ENCODE results near the gene E2F8. TPM values are rescaled to one million over a fixed set of nuclear protein-coding genes. Genes with fewer than 3 reads are reported as not detected.
A peak's percentile ranks its signal among the peaks of the same experiment; 100 is the strongest.

E2F8 gene
- total RNA-seq, 1 experiment from 2014 or later: 17.7 TPM

- peak; percentile 92 to 93 for DNase-seq
- no peak overlapping the region for H3K4me3 ChIP-seq
These were observed 21.8 kb downstream of the E2F8 start for GRCh38 chr11:19218786-19219460.

GRCh38 chr11:19218216-19218615 lies 22.5 kb downstream of the E2F8 start:
- H3K9me3 ChIP-seq (replicated peaks): no peaks in the 10 kb centered on the region; the same call in 1 of the 2 replicates
- no peak for DNase-seq
- H3K4me1 ChIP-seq: peaks cover 37% of the 10 kb centered on the region
- H3K4me3 ChIP-seq: no peak overlapping the region
- no peaks in the 10 kb centered on the region for H3K27me3 ChIP-seq
- peaks cover 8% of the 10 kb centered on the region for H3K36me3 ChIP-seq
- peak overlapping the region; percentile 38; the same call in 1 of the 2 replicates for H3K27ac ChIP-seq

More at GRCh38 chr11:19218786-19219460, 21.8 kb downstream of the E2F8 start:
- peaks cover 37% of the 10 kb centered on the region for H3K4me1 ChIP-seq
- peaks cover 15% of the 10 kb centered on the region for H3K36me3 ChIP-seq
- H3K27ac ChIP-seq: peak overlapping the region; percentile 38
- no peaks in the 10 kb centered on the region for H3K27me3 ChIP-seq
- H3K9me3 ChIP-seq (replicated peaks): no peaks in the 10 kb centered on the region; the same call in 1 of the 2 replicates

GRCh38 chr11:19216709-19217374 lies 23.9 kb downstream of the E2F8 start:
- H3K9me3 ChIP-seq (replicated peaks): no peaks in the 10 kb centered on the region; the same call in 1 of the 2 replicates
- no peak for DNase-seq

GRCh38 chr11:19216021-19216420 lies 24.7 kb downstream of the E2F8 start:
- peak overlapping the region; percentile 15 for H3K27ac ChIP-seq

More at GRCh38 chr11:19216709-19217374, 23.9 kb downstream of the E2F8 start:
- H3K27me3 ChIP-seq: no peaks in the 10 kb centered on the region
- H3K4me3 ChIP-seq: no peak overlapping the region
- H3K27ac ChIP-seq: no peak overlapping the region; the same call in 1 of the 2 replicates
- peaks cover 37% of the 10 kb centered on the region for H3K4me1 ChIP-seq
- no peaks in the 10 kb centered on the region; the same call in 1 of the 2 replicates for H3K36me3 ChIP-seq

GRCh38 chr11:19209617-19210370 lies 31.0 kb downstream of the E2F8 start:
- H3K27ac ChIP-seq: no peak overlapping the region
- H3K4me3 ChIP-seq: no peak overlapping the region
- no peaks in the 10 kb centered on the region for H3K27me3 ChIP-seq
- H3K36me3 ChIP-seq: no peaks in the 10 kb centered on the region; the same call in 1 of the 2 replicates
- H3K4me1 ChIP-seq: no peaks in the 10 kb centered on the region
- no peaks in the 10 kb centered on the region for H3K9me3 ChIP-seq (replicated peaks)
- DNase-seq: no peak

More at GRCh38 chr11:19216021-19216420, 24.7 kb downstream of the E2F8 start:
- no peaks in the 10 kb centered on the region for H3K27me3 ChIP-seq
- H3K4me3 ChIP-seq: no peak overlapping the region
- DNase-seq: peak; percentile 54 to 79
- no peaks in the 10 kb centered on the region; the same call in 1 of the 2 replicates for H3K36me3 ChIP-seq
- H3K9me3 ChIP-seq (replicated peaks): no peaks in the 10 kb centered on the region; the same call in 1 of the 2 replicates
- H3K4me1 ChIP-seq: peaks cover 37% of the 10 kb centered on the region

- H3K9me3 ChIP-seq (replicated peaks): no peaks in the 10 kb centered on the region
- H3K27me3 ChIP-seq: no peaks in the 10 kb centered on the region
- no peaks in the 10 kb centered on the region for H3K4me1 ChIP-seq
- H3K4me3 ChIP-seq: no peak overlapping the region
- no peak for DNase-seq
- H3K27ac ChIP-seq: no peak overlapping the region
- H3K36me3 ChIP-seq: no peaks in the 10 kb centered on the region; the same call in 1 of the 2 replicates
These were observed 31.7 kb downstream of the E2F8 start for GRCh38 chr11:19208959-19209546.

GRCh38 chr11:19208181-19208580 lies 32.6 kb downstream of the E2F8 start:
- H3K27ac ChIP-seq: no peak overlapping the region
- no peaks in the 10 kb centered on the region for H3K27me3 ChIP-seq
- H3K9me3 ChIP-seq (replicated peaks): no peaks in the 10 kb centered on the region
- no peak overlapping the region for H3K4me3 ChIP-seq
- DNase-seq: no peak
- no peaks in the 10 kb centered on the region; the same call in 1 of the 2 replicates for H3K36me3 ChIP-seq
- H3K4me1 ChIP-seq: no peaks in the 10 kb centered on the region

GRCh38 chr11:19204836-19205235 lies 35.9 kb downstream of the E2F8 start:
- no peak overlapping the region for H3K4me3 ChIP-seq
- H3K4me1 ChIP-seq: peaks cover 28% of the 10 kb centered on the region
- no peak overlapping the region for H3K27ac ChIP-seq
- no peaks in the 10 kb centered on the region for H3K27me3 ChIP-seq
- H3K9me3 ChIP-seq (replicated peaks): 0 out of 2 replicates have a peak, but pooled peaks cover 10% of the 10 kb centered on the region
- peaks cover 5% of the 10 kb centered on the region for H3K36me3 ChIP-seq
- DNase-seq: no peak

- Histone ChIP-seq H3K9me3 (replicated peaks) (peaks cover 17% of the 10 kb centered on the region), H3K4me1 (peaks cover 34% of the 10 kb centered on the region), H3K36me3 (peaks cover 5% of the 10 kb centered on the region), H3K27ac (peak within 1 kb of the TSS; percentile 46), H3K4me3 (no peak within 1 kb of the TSS), H3K27me3 (no peaks in the 10 kb centered on the region)
- DNase-seq: peak; percentile 42 to 52
These were observed 38.8 kb downstream of the E2F8 start, which contains the start of gene CSRP3 for GRCh38 chr11:19201737-19202605. TSS of gene CSRP3 (minus strand) at chr11:19201983. CDS start at chr11:19192448, 9,535 bp downstream.

- peaks cover 5% of the 10 kb centered on the region; the same call in 1 of the 2 replicates for H3K36me3 ChIP-seq
- H3K27ac ChIP-seq: peak overlapping the region; percentile 46
- H3K27me3 ChIP-seq: no peaks in the 10 kb centered on the region
- peak; percentile 86 to 92 for DNase-seq
- H3K4me1 ChIP-seq: peaks cover 34% of the 10 kb centered on the region
- peaks cover 17% of the 10 kb centered on the region for H3K9me3 ChIP-seq (replicated peaks)
- no peak overlapping the region for H3K4me3 ChIP-seq
These were observed 40.1 kb downstream of the E2F8 start for GRCh38 chr11:19200410-19201201.

- H3K27ac ChIP-seq: peak overlapping the region; percentile 46
- peaks cover 5% of the 10 kb centered on the region; the same call in 1 of the 2 replicates for H3K36me3 ChIP-seq
- peak in 1 of 2 experiments; percentile 43 for DNase-seq
- peaks cover 17% of the 10 kb centered on the region for H3K9me3 ChIP-seq (replicated peaks)
- peaks cover 34% of the 10 kb centered on the region for H3K4me1 ChIP-seq
- no peak overlapping the region for H3K4me3 ChIP-seq
- no peaks in the 10 kb centered on the region for H3K27me3 ChIP-seq
These were observed 41.0 kb downstream of the E2F8 start for GRCh38 chr11:19199771-19200170.

GRCh38 chr11:19199048-19199447 lies 41.7 kb downstream of the E2F8 start:
- Histone ChIP-seq H3K36me3 (peaks cover 5% of the 10 kb centered on the region; the same call in 1 of the 2 replicates), H3K9me3 (replicated peaks) (peaks cover 17% of the 10 kb centered on the region), H3K27ac (no peak overlapping the region), H3K27me3 (no peaks in the 10 kb centered on the region), H3K4me1 (peaks cover 34% of the 10 kb centered on the region), H3K4me3 (no peak overlapping the region)
- no peak for DNase-seq

GRCh38 chr11:19196432-19196831 lies 44.3 kb downstream of the E2F8 start:
- no peak overlapping the region for H3K27ac ChIP-seq
- H3K4me1 ChIP-seq: peaks cover 22% of the 10 kb centered on the region
- no peak for DNase-seq
- H3K4me3 ChIP-seq: no peak overlapping the region
- H3K9me3 ChIP-seq (replicated peaks): peaks cover 16% of the 10 kb centered on the region
- no peaks in the 10 kb centered on the region for H3K36me3 ChIP-seq
- no peaks in the 10 kb centered on the region for H3K27me3 ChIP-seq
